H1 (cell line): ENCODE data around the gene A4GALT. TPM values are rescaled to one million over a fixed set of nuclear protein-coding genes. Genes with fewer than 3 reads are reported as not detected.

Experiments used
- CTCF ChIA-PET: fragments of 300-600 bp; sonication (Branson Sonifier 250); formaldehyde crosslinking; loops from one replicate; lab custom pipeline; 2021; ENCODE audit not compliant: partially characterized antibody; lab: Charles Lee
- POLR2A ChIA-PET: fragments of 300-600 bp; sonication (Branson Sonifier 250); formaldehyde crosslinking; loops from one replicate; lab custom pipeline; 2021; ENCODE audit warnings: inconsistent platforms; ENCODE audit not compliant: partially characterized antibody; lab: Charles Lee
- DNase-seq, 2 experiments: peaks; one replicate each; pipeline versions ENCODE4 v3.0.0 to v3.0.0-alpha.2; 2010 to 2022; ENCODE audit warnings: low spot score in 2 of 2, low read depth in 1 of 2, mixed read lengths in 1 of 2
- FAIRE-seq: peaks from 2 replicates; lab custom pipeline; 2011; peaks lifted over from hg19 to GRCh38; lab: Jason Lieb, UNC
- H2AFZ ChIP-seq: 2 replicates; pipeline ENCODE4 v1.8.1; 2012; ENCODE audit warnings: low read length, inconsistent platforms
- H2AK5ac ChIP-seq: 2 replicates; pipeline ENCODE4 v1.6.1; 2013; ENCODE audit warnings: low read depth, low read length
- H2BK120ac ChIP-seq: replicated peaks from 2 replicates; pipeline ENCODE3; 2013; ENCODE audit warnings: low read depth, low read length, inconsistent platforms
- H2BK12ac ChIP-seq: 2 replicates; pipeline ENCODE4 v1.6.1; 2013; ENCODE audit warnings: low read depth, low read length
- H2BK15ac ChIP-seq: 2 replicates; pipeline ENCODE4 v1.6.1; 2013; ENCODE audit warnings: low read length
- H2BK20ac ChIP-seq: 2 replicates; pipeline ENCODE4 v1.6.1; 2013; ENCODE audit warnings: low read length
- H2BK5ac ChIP-seq: 2 replicates; pipeline ENCODE4 v1.6.1; 2013; ENCODE audit warnings: low read depth, low read length
- H3K14ac ChIP-seq: 2 replicates; pipeline ENCODE4 v1.6.1; 2013; ENCODE audit warnings: inconsistent platforms; ENCODE audit not compliant: insufficient read length
- H3K18ac ChIP-seq: 2 replicates; pipeline ENCODE4 v1.6.1; 2013; ENCODE audit warnings: low read length; ENCODE audit errors: extremely low read depth
- H3K23ac ChIP-seq: 2 replicates; pipeline ENCODE4 v1.6.1; 2013; ENCODE audit warnings: inconsistent platforms; ENCODE audit not compliant: insufficient read length
- H3K23me2 ChIP-seq: 2 replicates; pipeline ENCODE4 v1.6.1; 2013; ENCODE audit warnings: low read depth, low read length
- H3K27ac ChIP-seq: 2 replicates; pipeline ENCODE4 v1.6.1; 2011; ENCODE audit warnings: low read depth, low read length, inconsistent platforms
- H3K27me3 ChIP-seq, 4 experiments: replicated peaks in 1 of 4; 1 replicate in 1 of 4; 2 replicates in 3 of 4; pipeline versions ENCODE4 v1.6.1 to v1.8.1; 2011 to 2013; ENCODE audit warnings: low read length in 3 of 4, mild to moderate bottlenecking in 3 of 4, inconsistent platforms in 2 of 4, mixed read lengths in 2 of 4, moderate library complexity in 1 of 4; ENCODE audit not compliant: control insufficient read depth in 3 of 4, insufficient read depth in 3 of 4; ENCODE audit errors: extremely low read depth in 1 of 4
- H3K36me3 ChIP-seq, 4 experiments: 2 replicates each; pipeline versions ENCODE4 v1.6.1 to v1.8.1; 2011 to 2013; ENCODE audit warnings: mild to moderate bottlenecking in 4 of 4, low read length in 3 of 4, moderate library complexity in 2 of 4, control low read depth in 1 of 4, inconsistent platforms in 1 of 4; ENCODE audit not compliant: insufficient read depth in 4 of 4, control insufficient read depth in 2 of 4
- H3K4ac ChIP-seq: replicated peaks from 2 replicates; pipeline ENCODE3; 2013; ENCODE audit warnings: low read length, low read depth, mixed read lengths, inconsistent platforms; ENCODE audit not compliant: insufficient read length
- H3K4me1 ChIP-seq, 4 experiments: replicated peaks in 1 of 4; 1 replicate in 1 of 4; 2 replicates in 3 of 4; pipeline versions ENCODE4 v1.6.1 to v1.8.1; 2011 to 2013; ENCODE audit warnings: low read length in 3 of 4, inconsistent platforms in 2 of 4, mixed read lengths in 1 of 4; ENCODE audit not compliant: insufficient read depth in 4 of 4, control insufficient read depth in 3 of 4
- H3K4me2 ChIP-seq, 2 experiments: 2 replicates each; pipeline versions ENCODE4 v1.6.1 to v1.8.1; 2011 to 2013; ENCODE audit warnings: low read depth in 2 of 2, low read length in 2 of 2, control low read depth in 1 of 2, inconsistent platforms in 1 of 2, mild to moderate bottlenecking in 1 of 2; ENCODE audit not compliant: insufficient read depth in 1 of 2
- H3K4me3 ChIP-seq, 4 experiments: fragments of 200-600, 300-600 bp in 1 of 4; sonication (generic), shearing (Covaris generic), sonication (Bioruptor Twin) in 1 of 4; 2 replicates each; pipeline versions ENCODE4 v1.5.1 to v1.8.1; 2011 to 2016; ENCODE audit warnings: low read length in 4 of 4, low read depth in 3 of 4, control low read depth in 2 of 4, inconsistent platforms in 2 of 4, mild to moderate bottlenecking in 2 of 4, mixed read lengths in 1 of 4, moderate library complexity in 1 of 4; ENCODE audit not compliant: insufficient read depth in 2 of 4; ENCODE audit errors: extremely low read depth in 1 of 4
- H3K56ac ChIP-seq: replicated peaks from 2 replicates; pipeline ENCODE3; 2013; ENCODE audit warnings: low read depth, mild to moderate bottlenecking, mixed read lengths, low read length, inconsistent platforms; ENCODE audit not compliant: insufficient read length
- H3K79me1 ChIP-seq: 2 replicates; pipeline ENCODE4 v1.6.1; 2013; ENCODE audit warnings: low read depth, low read length, control low read depth
- H3K79me2 ChIP-seq, 2 experiments: 2 replicates each; pipeline versions ENCODE4 v1.6.1 to v1.8.1; 2012 to 2013; ENCODE audit warnings: low read length in 2 of 2, mild to moderate bottlenecking in 2 of 2, inconsistent platforms in 1 of 2; ENCODE audit not compliant: insufficient read depth in 2 of 2, control insufficient read depth in 1 of 2
- H3K9ac ChIP-seq, 4 experiments: replicated peaks in 1 of 4; 1 replicate in 1 of 4; 2 replicates in 3 of 4; pipeline versions ENCODE4 v1.6.1 to v1.8.1; 2011 to 2013; ENCODE audit warnings: low read depth in 3 of 4, low read length in 3 of 4, control low read depth in 2 of 4, mild to moderate bottlenecking in 2 of 4, moderate library complexity in 2 of 4, inconsistent platforms in 1 of 4; ENCODE audit errors: extremely low read depth in 1 of 4
- H3K9me3 ChIP-seq, 2 experiments: 2 replicates each; pipeline versions ENCODE4 v1.6.1 to v1.8.1; 2012 to 2013; ENCODE audit warnings: mild to moderate bottlenecking in 2 of 2, moderate library complexity in 2 of 2, control low read depth in 1 of 2, inconsistent platforms in 1 of 2, low read depth in 1 of 2, low read length in 1 of 2, mixed read lengths in 1 of 2; ENCODE audit not compliant: insufficient read depth in 2 of 2
- H4K20me1 ChIP-seq, 2 experiments: replicated peaks in 1 of 2; 2 replicates each; pipeline versions ENCODE3 to v1.8.1; 2011 to 2013; ENCODE audit warnings: inconsistent platforms in 2 of 2, low read length in 2 of 2, mild to moderate bottlenecking in 1 of 2; ENCODE audit not compliant: insufficient read depth in 2 of 2, control insufficient read depth in 1 of 2
- H4K5ac ChIP-seq: 2 replicates; pipeline ENCODE4 v1.6.1; 2013; ENCODE audit warnings: low read length, low read depth, mixed read lengths, inconsistent platforms; ENCODE audit not compliant: insufficient read length
- H4K8ac ChIP-seq: 2 replicates; pipeline ENCODE4 v1.8.0; 2013; ENCODE audit warnings: mild to moderate bottlenecking, moderate library complexity, low read length, inconsistent platforms; ENCODE audit not compliant: insufficient read depth; ENCODE audit errors: extremely low read depth
- H4K91ac ChIP-seq: replicated peaks from 2 replicates; pipeline ENCODE3; 2013; ENCODE audit warnings: low read length, mixed read lengths, inconsistent platforms; ENCODE audit not compliant: insufficient read length
- CREB1 ChIP-seq: IDR thresholded peaks from 2 replicates; pipeline ENCODE4 v1.6.1; 2012; ENCODE audit warnings: inconsistent platforms
- HDAC6 ChIP-seq: IDR thresholded peaks from one replicate; pipeline ENCODE4 v1.7.1; 2012; ENCODE audit warnings: low read depth, mild to moderate bottlenecking, inconsistent platforms, low read length, moderate library complexity
- KDM1A ChIP-seq: fragments of 200-600, 300-600 bp; sonication (generic); IDR thresholded peaks from 2 replicates; pipeline ENCODE4 v1.7.1; 2016; ENCODE audit warnings: mild to moderate bottlenecking, low read length, borderline replicate concordance
- SP2 ChIP-seq: IDR thresholded peaks from 2 replicates; pipeline ENCODE4 v1.6.1; 2012; ENCODE audit warnings: mild to moderate bottlenecking, low read length, inconsistent platforms
- whole genome bisulfite sequencing, 2 experiments: shearing (Covaris generic) in 1 of 2; methylation state at CpG; one replicate each; pipeline versions ENCODE4 v1.1.6 to v1.1.7; 2013 to 2015; ENCODE audit warnings: low lambda C conversion rate in 2 of 2, mixed read lengths in 2 of 2, inconsistent platforms in 1 of 2, low coverage in 1 of 2, missing lambda C conversion rate in 1 of 2; ENCODE audit not compliant: insufficient replicate concordance in 2 of 2, insufficient coverage in 1 of 2, insufficient read length in 1 of 2; ENCODE audit errors: extremely low coverage in 1 of 2, missing lambda C conversion rate in 1 of 2; 5-methylcytosine and 5-hydroxymethylcytosine counted together
- polyA plus RNA-seq, 7 experiments: library from polyadenylated mRNA; depleted of rRNA in 3 of 7; stranded (reverse) in 5 of 7; unstranded in 2 of 7; fragments of >200 nt in 5 of 7; fragments of 200-250 nt in 2 of 7; gene quantifications; 1 replicate in 5 of 7; 2 replicates in 1 of 7; 4 replicates in 1 of 7; pipeline versions ENCODE4 v1.2.1 to v1.2.3, GENCODE V29; 2011 to 2013; ENCODE audit warnings: missing spikeins in 2 of 7, mixed read lengths in 2 of 7
- total RNA-seq: library from RNA; stranded (reverse); fragmentation: NEBNext Ultra II Directional; extraction: Animal tissue kit (Norgen Biotek cat#: 25700); gene quantifications from 2 replicates; pipeline ENCODE4 v1.2.1, GENCODE V29; 2021

The A4GALT gene
- total and polyA plus RNA-seq, 2 of the 8 experiments (the other 6 are each of a cell fraction or from before 2014, with no cell fraction given) = 7.2 to 13.8 TPM

DNA sequence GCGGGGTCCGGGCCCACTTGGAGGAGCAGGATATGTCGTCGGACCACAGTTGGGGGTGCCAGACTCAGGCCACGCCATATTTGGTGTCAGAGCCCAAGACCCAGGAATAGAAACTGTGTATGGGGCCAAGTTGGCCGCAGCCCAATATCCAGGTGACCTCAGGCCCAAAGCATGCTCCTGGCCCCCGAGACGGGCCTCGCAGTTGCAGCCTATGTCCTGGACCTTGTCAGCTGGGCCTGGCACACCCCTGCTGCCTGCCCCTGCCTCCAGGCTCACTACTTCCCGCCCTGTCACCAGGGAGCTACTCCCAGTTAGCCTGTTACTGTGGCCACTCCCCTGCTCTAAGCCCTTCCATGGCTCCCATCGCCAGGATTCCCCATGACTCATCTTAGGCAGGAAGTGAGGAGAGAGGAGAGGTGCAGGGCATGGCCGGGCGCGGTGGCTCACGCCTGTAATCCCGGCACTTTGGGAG, 23.1 kb downstream of the A4GALT start:
- DNase-seq (no peak), FAIRE-seq (no peak)
- no peak overlapping the region for H2BK15ac ChIP-seq
- CTCF ChIA-PET = interaction anchor here (1.2 to 1.4 kb wide), 3 partner anchors 76 to 123 kb away, joined by 3 to 4 read pairs (median 3); no protein-coding TSS in a partner anchor
- H3K79me2 ChIP-seq = no peaks in the 10 kb centered on the region
- no peak overlapping the region for H3K18ac ChIP-seq
- H3K4me3 ChIP-seq = no peak overlapping the region
- H3K36me3 ChIP-seq = no peaks in the 10 kb centered on the region
- H3K4ac ChIP-seq = no peak overlapping the region
- no peak overlapping the region for H3K27ac ChIP-seq
- no peak overlapping the region for H3K4me2 ChIP-seq
- no peak overlapping the region for H4K91ac ChIP-seq
- no peaks in the 10 kb centered on the region for H3K79me1 ChIP-seq
- H3K9ac ChIP-seq = no peak overlapping the region
- no peak overlapping the region for H2AFZ ChIP-seq
- TF ChIP-seq SP2 = no peak
- no peak for TF ChIP-seq HDAC6
- TF ChIP-seq CREB1 = no peak
- TF ChIP-seq KDM1A = peak; percentile 28; the same call in 1 of the 2 replicates
- no peak overlapping the region for H2BK120ac ChIP-seq
- no peak overlapping the region for H2BK20ac ChIP-seq
- peaks cover 9 to 16% (median 13%) of the 10 kb centered on the region in 4 experiments; a peak in 6 of 7 replicates for H3K4me1 ChIP-seq
- H4K5ac ChIP-seq = no peak overlapping the region
- H4K8ac ChIP-seq = no peak overlapping the region
- no peak overlapping the region; the same call in 1 of the 2 replicates for H2BK5ac ChIP-seq
- H3K9me3 ChIP-seq = no peaks in the 10 kb centered on the region
- 0 out of 2 replicates have a peak, but pooled peaks cover 2% of the 10 kb centered on the region for H3K23me2 ChIP-seq
- H2AK5ac ChIP-seq = no peak overlapping the region; the same call in 1 of the 2 replicates
- H3K27me3 ChIP-seq = no peaks in the 10 kb centered on the region
- POLR2A ChIA-PET = interaction anchor here (0.8 kb wide), 1 partner anchor 82 kb away, joined by 3 read pairs; no protein-coding TSS in a partner anchor
- no peak overlapping the region for H3K14ac ChIP-seq
- no peak overlapping the region for H3K56ac ChIP-seq
- 94% methylated on average over 16 of the region's 16 CpGs; no CpG with 5 or more reads in 1 of the 2 experiments for WGBS, 2 experiments
- H3K23ac ChIP-seq = no peak overlapping the region
- peaks cover 0 to 3% of the 10 kb centered on the region in 2 experiments for H4K20me1 ChIP-seq
- peak overlapping the region; percentile 53; the same call in 1 of the 2 replicates for H2BK12ac ChIP-seq
